CD8-positive, alpha-beta memory T cell (primary cell): Measurements from ENCODE around the gene MEGF6. TPM values are rescaled to one million over a fixed set of nuclear protein-coding genes. Genes with fewer than 3 reads are reported as not detected.

Experiments used
- CTCF ChIA-PET: fragments of 350-600 bp; sonication (Branson Sonifier 250); formaldehyde crosslinking; loops from one replicate; lab custom pipeline; 2021; ENCODE audit warnings: antibody characterized with exemption; lab: Charles Lee
- POLR2A ChIA-PET: fragments of 350-600 bp; sonication (Branson Sonifier 250); formaldehyde crosslinking; loops from one replicate; lab custom pipeline; 2021; ENCODE audit warnings: antibody characterized with exemption; lab: Charles Lee
- DNase-seq, 5 donors: peaks; one replicate each; pipeline versions ENCODE4 v3.0.0 to v3.0.0-alpha.2; 2020 to 2022; ENCODE audit warnings: mixed read lengths in 1 of 5
- H3K27ac ChIP-seq: one replicate; pipeline ENCODE4 v1.7.0; 2013; ENCODE audit warnings: low read depth, mild to moderate bottlenecking, low read length, moderate library complexity
- H3K27me3 ChIP-seq: 2 replicates; pipeline ENCODE4 v1.7.0; 2013; ENCODE audit warnings: low read length, mild to moderate bottlenecking; ENCODE audit not compliant: insufficient read depth, poor library complexity, severe bottlenecking
- H3K36me3 ChIP-seq: 2 replicates; pipeline ENCODE4 v1.7.0; 2013; ENCODE audit warnings: mild to moderate bottlenecking, low read length, moderate library complexity; ENCODE audit not compliant: insufficient read depth
- H3K4me1 ChIP-seq: 2 replicates; pipeline ENCODE4 v1.7.0; 2013; ENCODE audit warnings: mild to moderate bottlenecking, low read length, moderate library complexity; ENCODE audit not compliant: insufficient read depth
- H3K4me3 ChIP-seq: 2 replicates; pipeline ENCODE4 v1.7.0; 2013; ENCODE audit warnings: mild to moderate bottlenecking, low read length
- H3K9me3 ChIP-seq: 2 replicates; pipeline ENCODE4 v1.7.0; 2013; ENCODE audit warnings: mild to moderate bottlenecking, low read length
- H3K27ac Mint-ChIP-seq, 8 donors: one replicate each; pipeline ENCODE4 v1.8.0; 2020 to 2021; ENCODE audit warnings: mixed read lengths in 8 of 8, mild to moderate bottlenecking in 6 of 8, inconsistent platforms in 3 of 8, moderate library complexity in 3 of 8
- H3K27me3 Mint-ChIP-seq, 2 donors: one replicate each; pipeline ENCODE4 v1.8.0; 2020 to 2021; ENCODE audit warnings: mixed read lengths in 2 of 2, mild to moderate bottlenecking in 1 of 2, moderate library complexity in 1 of 2
- H3K36me3 Mint-ChIP-seq, 3 donors: one replicate each; pipeline ENCODE4 v1.8.0; 2020 to 2021; ENCODE audit warnings: mixed read lengths in 3 of 3, inconsistent platforms in 1 of 3, mild to moderate bottlenecking in 1 of 3
- H3K4me1 Mint-ChIP-seq, 3 donors: one replicate each; pipeline ENCODE4 v1.8.0; 2020 to 2021; ENCODE audit warnings: mixed read lengths in 3 of 3, inconsistent platforms in 1 of 3, mild to moderate bottlenecking in 1 of 3
- H3K4me3 Mint-ChIP-seq, 7 donors: one replicate each; pipeline ENCODE4 v1.8.0; 2020 to 2021; ENCODE audit warnings: mixed read lengths in 7 of 7, mild to moderate bottlenecking in 6 of 7, moderate library complexity in 4 of 7, inconsistent platforms in 2 of 7
- H3K9me3 Mint-ChIP-seq, 5 donors: one replicate each; pipeline ENCODE4 v1.8.0; 2020 to 2022; ENCODE audit warnings: mixed read lengths in 5 of 5, mild to moderate bottlenecking in 3 of 5, moderate library complexity in 2 of 5, inconsistent platforms in 1 of 5
- polyA plus RNA-seq: library from polyadenylated mRNA; unstranded; fragments of 300-500 nt; fragmentation: Illumina TruSeq; gene quantifications from one replicate; pipeline ENCODE4 v1.2.3, GENCODE V29; 2021
- total RNA-seq, 2 experiments: library from RNA; stranded (reverse); gene quantifications; one replicate each; pipeline ENCODE4 v1.2.3, GENCODE V29; 2021

MEGF6 gene
- total and polyA plus RNA-seq, 3 experiments from 2014 or later, result 3.4 to 12.0 (median 10.8) TPM

DNA sequence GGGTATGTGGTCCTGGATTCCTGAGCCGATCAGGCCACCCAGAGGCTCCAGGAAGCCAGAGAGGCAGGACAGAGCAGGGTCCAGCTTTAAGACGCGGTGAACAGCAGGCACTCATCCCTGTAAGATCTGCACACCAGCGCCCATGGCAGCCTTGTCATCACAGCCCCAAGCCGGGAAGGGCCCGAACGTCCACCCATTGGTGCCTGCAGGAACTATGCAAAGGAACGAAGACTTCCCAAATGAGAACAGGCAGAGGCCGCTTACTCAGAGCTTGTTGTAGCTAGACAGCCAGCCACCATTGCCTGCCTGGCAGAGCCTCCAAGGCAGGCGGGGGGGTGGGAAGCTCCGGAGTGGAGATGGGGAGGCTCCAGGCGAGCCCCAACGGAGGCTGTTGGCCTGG lies 169.0 kb downstream of the MEGF6 start:
- no peaks in the 10 kb centered on the region for H3K9me3 ChIP-seq
- ChIA-PET CTCF (interaction anchor here (1.2 to 3.9 kb wide), 2 partner anchors 10 to 177 kb away, joined by 3 to 17 read pairs; no protein-coding TSS in a partner anchor), POLR2A (no interaction called here)
- Mint-ChIP-seq H3K4me3 (no peak overlapping the region), H3K4me1 (no peaks in the 10 kb centered on the region), H3K36me3 (no peaks in the 10 kb centered on the region), H3K27me3 (peaks cover 7 to 13% of the 10 kb centered on the region in 2 donors), H3K27ac (no peak overlapping the region), H3K9me3 (peaks cover 0 to 7% (median 7%) of the 10 kb centered on the region in 5 donors)
- H3K4me1 ChIP-seq, result no peaks in the 10 kb centered on the region
- no peak overlapping the region for H3K27ac ChIP-seq
- no peaks in the 10 kb centered on the region for H3K27me3 ChIP-seq
- H3K4me3 ChIP-seq, result no peak overlapping the region
- no peaks in the 10 kb centered on the region for H3K36me3 ChIP-seq
- no peak for DNase-seq

DNA sequence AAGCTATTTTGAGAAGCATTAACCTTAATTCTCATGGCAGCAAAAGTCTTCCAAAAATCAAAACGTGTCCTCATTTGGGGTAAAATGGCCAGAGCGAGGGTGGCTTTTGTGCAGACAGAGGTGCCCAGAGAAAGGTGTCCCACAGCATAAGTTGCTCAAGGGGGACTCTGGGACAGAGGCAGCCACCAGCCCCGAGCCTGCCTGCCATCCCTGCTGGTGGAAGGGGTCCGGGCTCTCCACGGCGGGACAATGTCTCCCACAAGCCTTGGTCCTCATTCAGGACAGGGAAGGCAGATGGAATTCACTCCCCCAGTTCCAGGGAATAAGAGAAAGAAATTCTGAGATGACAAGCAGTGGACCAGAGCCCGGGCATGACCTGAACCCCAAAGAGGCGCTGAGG lies 169.4 kb downstream of the MEGF6 start:
- Mint-ChIP-seq H3K27me3 (peaks cover 7 to 13% of the 10 kb centered on the region in 2 donors), H3K27ac (no peak overlapping the region), H3K4me3 (no peak overlapping the region), H3K4me1 (no peaks in the 10 kb centered on the region), H3K9me3 (peaks cover 0 to 7% (median 2%) of the 10 kb centered on the region in 5 donors), H3K36me3 (no peaks in the 10 kb centered on the region)
- Histone ChIP-seq H3K9me3 (no peaks in the 10 kb centered on the region), H3K36me3 (no peaks in the 10 kb centered on the region), H3K27ac (no peak overlapping the region), H3K4me1 (no peaks in the 10 kb centered on the region), H3K27me3 (no peaks in the 10 kb centered on the region), H3K4me3 (no peak overlapping the region)
- DNase-seq, result no peak
- ChIA-PET POLR2A (no interaction called here), CTCF (interaction anchor here (1.2 to 3.9 kb wide), 2 partner anchors 11 to 177 kb away, joined by 3 to 17 read pairs; no protein-coding TSS in a partner anchor)

DNA sequence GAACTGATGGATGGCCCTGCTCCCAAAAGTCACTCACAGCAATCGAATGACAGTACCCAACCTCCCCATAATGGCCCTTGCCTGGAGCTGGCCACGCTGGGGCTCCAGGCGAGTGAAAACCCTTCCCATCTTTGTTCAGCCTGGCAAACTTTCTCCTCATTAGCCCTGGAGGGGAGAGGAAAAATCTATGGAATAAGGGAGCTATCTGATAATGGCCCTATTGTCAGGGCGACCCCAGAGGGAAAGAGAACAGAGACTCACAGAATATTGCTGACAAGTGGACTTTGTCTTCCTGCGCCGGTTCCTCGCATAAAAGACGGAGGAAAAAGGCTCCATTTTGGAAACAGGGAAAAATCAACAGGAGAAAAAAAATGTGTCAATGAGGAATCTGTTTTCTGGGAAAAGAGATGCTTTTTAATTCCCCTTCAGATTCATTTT lies 169.9 kb downstream of the MEGF6 start:
- Histone ChIP-seq H3K27ac (no peak overlapping the region), H3K27me3 (no peaks in the 10 kb centered on the region), H3K9me3 (no peaks in the 10 kb centered on the region), H3K4me3 (no peak overlapping the region), H3K4me1 (no peaks in the 10 kb centered on the region), H3K36me3 (no peaks in the 10 kb centered on the region)
- ChIA-PET CTCF (interaction anchor here (3.9 kb wide), 1 partner anchor 11 kb away, joined by 17 read pairs; no protein-coding TSS in a partner anchor), POLR2A (no interaction called here)
- no peak overlapping the region for H3K27ac Mint-ChIP-seq
- no peak overlapping the region for H3K4me3 Mint-ChIP-seq
- no peaks in the 10 kb centered on the region for H3K36me3 Mint-ChIP-seq
- peaks cover 7 to 13% of the 10 kb centered on the region in 2 donors for H3K27me3 Mint-ChIP-seq
- no peaks in the 10 kb centered on the region for H3K4me1 Mint-ChIP-seq
- H3K9me3 Mint-ChIP-seq, result peaks cover 0 to 5% (median 0%) of the 10 kb centered on the region in 5 donors
- DNase-seq, result no peak

DNA sequence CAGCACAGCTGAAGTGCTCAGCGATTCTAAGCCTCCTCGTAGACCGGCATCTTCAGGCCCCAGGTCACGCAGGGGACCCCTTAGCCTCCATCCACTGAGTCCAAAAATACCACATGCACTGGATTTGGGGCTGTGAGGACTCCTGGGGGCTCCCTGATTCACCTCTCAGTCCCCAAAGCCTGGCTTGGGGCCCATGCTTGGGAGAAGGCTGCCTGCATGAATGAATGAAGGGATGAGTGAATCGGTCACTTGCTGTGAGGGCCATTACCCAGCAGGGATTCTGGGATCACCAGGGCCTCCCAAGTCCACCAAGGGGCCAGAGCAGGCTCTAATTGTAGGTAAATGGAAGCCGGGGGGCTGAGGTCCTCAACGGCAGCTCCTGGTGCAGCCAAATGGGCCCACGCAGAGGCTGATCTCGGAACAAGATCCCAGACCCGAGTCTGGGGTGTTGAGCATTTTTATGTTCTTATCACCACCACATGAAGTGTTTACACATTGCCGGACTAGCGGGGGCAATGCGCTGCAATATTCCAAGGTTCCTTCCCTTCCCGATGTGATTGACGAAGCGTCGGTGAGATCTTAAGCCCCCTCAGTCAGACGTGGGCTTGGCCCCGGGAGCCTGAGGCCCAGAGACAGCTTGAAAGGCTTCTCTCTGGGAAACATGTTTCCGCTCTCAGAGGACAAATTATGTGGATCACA lies 170.4 kb downstream of the MEGF6 start:
- DNase-seq, result no peak
- H3K4me3 Mint-ChIP-seq, result no peak overlapping the region
- H3K4me1 Mint-ChIP-seq, result no peaks in the 10 kb centered on the region
- no peaks in the 10 kb centered on the region for H3K4me1 ChIP-seq
- POLR2A ChIA-PET, result no interaction called here
- no peak overlapping the region for H3K27ac Mint-ChIP-seq
- H3K36me3 ChIP-seq, result no peaks in the 10 kb centered on the region
- no peak overlapping the region for H3K4me3 ChIP-seq
- H3K36me3 Mint-ChIP-seq, result no peaks in the 10 kb centered on the region
- peaks cover 0 to 5% (median 0%) of the 10 kb centered on the region in 5 donors for H3K9me3 Mint-ChIP-seq
- H3K27ac ChIP-seq, result no peak overlapping the region
- no peaks in the 10 kb centered on the region for H3K9me3 ChIP-seq
- CTCF ChIA-PET, result interaction anchor here (3.9 kb wide), 1 partner anchor 12 kb away, joined by 17 read pairs; no protein-coding TSS in a partner anchor
- no peaks in the 10 kb centered on the region for H3K27me3 ChIP-seq
- H3K27me3 Mint-ChIP-seq, result peaks cover 7 to 13% of the 10 kb centered on the region in 2 donors

DNA sequence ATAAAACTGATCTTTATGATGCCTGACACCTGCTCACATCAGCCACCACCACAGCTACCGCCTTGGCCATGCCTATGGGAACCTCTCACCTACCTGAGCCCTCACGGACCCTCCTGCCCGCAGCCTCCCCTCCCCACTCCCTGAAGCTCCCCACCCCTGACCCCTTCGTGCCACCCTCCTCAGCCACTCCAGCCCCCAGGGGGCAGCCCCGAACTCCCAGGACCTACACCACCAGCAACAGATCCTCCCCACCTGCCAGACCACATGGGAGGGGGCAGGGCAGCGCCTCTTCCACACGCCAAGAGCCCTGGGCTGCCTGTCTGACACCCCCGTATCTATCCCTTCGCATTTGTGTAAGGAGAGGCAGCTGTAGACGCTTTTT lies 171.0 kb downstream of the MEGF6 start:
- ChIA-PET CTCF (no interaction called here), POLR2A (no interaction called here)
- H3K27me3 Mint-ChIP-seq, result peaks cover 7 to 13% of the 10 kb centered on the region in 2 donors
- H3K27ac ChIP-seq, result no peak overlapping the region
- no peaks in the 10 kb centered on the region for H3K36me3 Mint-ChIP-seq
- H3K36me3 ChIP-seq, result no peaks in the 10 kb centered on the region
- DNase-seq, result peak in 1 of 5 donors; percentile 15
- no peaks in the 10 kb centered on the region for H3K4me1 Mint-ChIP-seq
- no peak overlapping the region for H3K4me3 Mint-ChIP-seq
- H3K9me3 ChIP-seq, result no peaks in the 10 kb centered on the region
- H3K27ac Mint-ChIP-seq, result no peak overlapping the region
- no peak overlapping the region for H3K4me3 ChIP-seq
- no peaks in the 10 kb centered on the region for H3K27me3 ChIP-seq
- no peaks in the 10 kb centered on the region for H3K4me1 ChIP-seq
- peaks cover 0 to 3% (median 0%) of the 10 kb centered on the region in 5 donors for H3K9me3 Mint-ChIP-seq

Other genes starting within 250 kb of the MEGF6 start
- gene ARHGEF16, start 156.8 kb downstream of the MEGF6 start, total RNA-seq, result not detected
- 0.06 TPM for gene ARHGEF16, start 156.8 kb downstream of the MEGF6 start, polyA plus RNA-seq
- gene TPRG1L, start 13.5 kb upstream of the MEGF6 start, total RNA-seq, result 10 to 100 TPM; 18.9 to 21.1 TPM
- 47.7 TPM for gene TPRG1L, start 13.5 kb upstream of the MEGF6 start, polyA plus RNA-seq
- 10 to 100 TPM; 26.1 to 30.7 TPM for gene WRAP73, start 38.6 kb upstream of the MEGF6 start, total RNA-seq
- 33.8 TPM for gene WRAP73, start 38.6 kb upstream of the MEGF6 start, polyA plus RNA-seq
- under 1 TPM; 0.49 to 0.63 TPM for gene TP73, start 41.0 kb upstream of the MEGF6 start, total RNA-seq
- gene TP73, start 41.0 kb upstream of the MEGF6 start, polyA plus RNA-seq, result 0.20 TPM
- not detected for gene CCDC27, start 140.9 kb upstream of the MEGF6 start, total RNA-seq
- not detected for gene CCDC27, start 140.9 kb upstream of the MEGF6 start, polyA plus RNA-seq
- gene SMIM1, start 161.2 kb upstream of the MEGF6 start, total RNA-seq, result 1 to 10 TPM in 1 of 2 experiments, under 1 TPM in 1; 0.80 to 1.6 TPM
- gene SMIM1, start 161.2 kb upstream of the MEGF6 start, polyA plus RNA-seq, result 1.1 TPM
- gene LRRC47, start 185.0 kb upstream of the MEGF6 start, total RNA-seq, result 10 to 100 TPM; 42.6 to 50.5 TPM
- 36.9 TPM for gene LRRC47, start 185.0 kb upstream of the MEGF6 start, polyA plus RNA-seq
- 10 to 100 TPM; 45.0 to 47.0 TPM for gene CEP104, start 245.7 kb upstream of the MEGF6 start, total RNA-seq
- 29.4 TPM for gene CEP104, start 245.7 kb upstream of the MEGF6 start, polyA plus RNA-seq
- gene DFFB, start 246.0 kb upstream of the MEGF6 start, total RNA-seq, result 10 to 100 TPM; 10.9 to 14.6 TPM
- gene DFFB, start 246.0 kb upstream of the MEGF6 start, polyA plus RNA-seq, result 8.3 TPM